ENCODE measurements around the gene COL7A1. TPM values are rescaled to one million over a fixed set of nuclear protein-coding genes. Genes with fewer than 3 reads are reported as not detected.

COL7A1 gene
- total RNA-seq, 2 experiments from 2014 or later = 4.1 to 10.8 TPM

DNA sequence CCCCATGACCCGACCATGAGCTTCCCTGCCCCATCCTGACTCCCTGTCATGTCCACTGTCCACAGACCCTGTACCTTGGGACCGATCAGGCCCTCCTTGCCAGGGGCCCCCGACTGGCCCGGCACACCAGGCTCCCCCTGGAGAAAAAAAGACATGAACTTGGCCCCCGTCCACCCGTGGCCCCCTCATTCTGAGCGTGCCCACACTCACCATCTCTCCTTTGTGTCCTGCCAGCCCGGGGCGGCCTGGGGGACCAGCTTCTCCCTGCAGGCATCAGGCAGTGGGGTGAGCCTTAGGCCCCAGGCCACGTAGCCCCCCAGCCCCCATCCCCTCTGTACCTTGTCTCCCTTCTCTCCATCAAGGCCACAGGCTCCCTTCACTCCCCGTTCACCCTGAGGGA, 27.6 kb downstream of the COL7A1 start:
- Histone ChIP-seq H3K27ac (ENCODE audit: low read depth, low read length, poor library complexity, severe bottlenecking) (no peak overlapping the region), H3K36me3 (ENCODE audit: insufficient read depth, low read length) (no peaks in the 10 kb centered on the region), H3K9me2 (ENCODE audit: insufficient read depth, low read length) (no peaks in the 10 kb centered on the region), H3K4me2 (ENCODE audit: low read length) (no peak overlapping the region), H3K9me3 (ENCODE audit: low read length) (no peaks in the 10 kb centered on the region), H3K4me3 (ENCODE audit: low read depth, low read length, poor library complexity, severe bottlenecking) (no peak overlapping the region), H3K4me1 (ENCODE audit: insufficient read depth, low read length, poor library complexity, severe bottlenecking) (no peaks in the 10 kb centered on the region), H2AFZ (ENCODE audit: low read length) (no peak overlapping the region), H3K79me2 (ENCODE audit: insufficient read depth, low read depth, low read length) (no peaks in the 10 kb centered on the region), H4K20me1 (ENCODE audit: insufficient read depth, low read length) (no peaks in the 10 kb centered on the region)
- ChIA-PET POLR2A (interaction anchor here (0.6 to 0.7 kb wide), 2 partner anchors 15 to 186 kb away, joined by 3 read pairs; no protein-coding TSS in a partner anchor), CTCF (ENCODE audit: unreplicated experiment) (no interaction called here)
- no TSS peak for BruUV-seq (replicated peaks)
- intact Hi-C loops (cut with micrococcal nuclease; ENCODE audit: unreplicated experiment) = no loop called here
- TF ChIP-seq EZH2phosphoT487 (IDR thresholded peaks at IDR 0.05; ENCODE audit: borderline replicate concordance, low read depth, low read length) = no peak
- TF ChIP-seq, protein P1, sequence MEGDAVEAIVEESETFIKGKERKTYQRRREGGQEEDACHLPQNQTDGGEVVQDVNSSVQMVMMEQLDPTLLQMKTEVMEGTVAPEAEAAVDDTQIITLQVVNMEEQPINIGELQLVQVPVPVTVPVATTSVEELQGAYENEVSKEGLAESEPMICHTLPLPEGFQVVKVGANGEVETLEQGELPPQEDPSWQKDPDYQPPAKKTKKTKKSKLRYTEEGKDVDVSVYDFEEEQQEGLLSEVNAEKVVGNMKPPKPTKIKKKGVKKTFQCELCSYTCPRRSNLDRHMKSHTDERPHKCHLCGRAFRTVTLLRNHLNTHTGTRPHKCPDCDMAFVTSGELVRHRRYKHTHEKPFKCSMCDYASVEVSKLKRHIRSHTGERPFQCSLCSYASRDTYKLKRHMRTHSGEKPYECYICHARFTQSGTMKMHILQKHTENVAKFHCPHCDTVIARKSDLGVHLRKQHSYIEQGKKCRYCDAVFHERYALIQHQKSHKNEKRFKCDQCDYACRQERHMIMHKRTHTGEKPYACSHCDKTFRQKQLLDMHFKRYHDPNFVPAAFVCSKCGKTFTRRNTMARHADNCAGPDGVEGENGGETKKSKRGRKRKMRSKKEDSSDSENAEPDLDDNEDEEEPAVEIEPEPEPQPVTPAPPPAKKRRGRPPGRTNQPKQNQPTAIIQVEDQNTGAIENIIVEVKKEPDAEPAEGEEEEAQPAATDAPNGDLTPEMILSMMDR (conservative IDR thresholded peaks at IDR 0.05; ENCODE audit: low read length) = no peak
- no peak for DNase-seq (ENCODE audit: low spot score)

DNA sequence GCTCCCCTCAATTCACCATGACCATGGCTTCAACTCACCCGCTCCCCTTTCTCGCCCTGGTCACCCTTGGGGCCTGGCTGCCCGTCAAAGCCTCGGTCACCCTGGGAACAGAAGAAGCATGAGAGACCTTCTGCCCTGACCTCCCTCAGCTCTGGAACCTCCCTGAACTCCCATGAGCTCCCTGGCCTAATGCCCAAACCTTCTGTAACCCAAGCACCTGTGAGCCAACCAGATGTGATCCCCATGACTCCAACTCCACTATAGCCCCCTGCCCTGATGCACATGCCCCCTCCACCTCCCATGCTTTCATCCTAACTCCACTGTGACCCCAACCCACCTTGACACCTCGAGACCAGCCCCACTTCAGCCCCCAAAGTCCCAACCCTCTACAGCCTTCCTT, 28.0 kb downstream of the COL7A1 start:
- POLR2A ChIA-PET = interaction anchor here (0.6 to 0.7 kb wide), 3 partner anchors 15 to 1532 kb away, joined by 3 read pairs; no protein-coding TSS in a partner anchor
- TF ChIP-seq EZH2phosphoT487 (IDR thresholded peaks at IDR 0.05; ENCODE audit: borderline replicate concordance, low read depth, low read length) = no peak
- TF ChIP-seq, protein P1 (conservative IDR thresholded peaks at IDR 0.05; ENCODE audit: low read length) = no peak
- H3K4me1 ChIP-seq (ENCODE audit: insufficient read depth, low read length, poor library complexity, severe bottlenecking) = no peaks in the 10 kb centered on the region
- H3K27ac ChIP-seq (ENCODE audit: low read depth, low read length, poor library complexity, severe bottlenecking) = no peak overlapping the region
- no peaks in the 10 kb centered on the region for H4K20me1 ChIP-seq (ENCODE audit: insufficient read depth, low read length)
- H2AFZ ChIP-seq (ENCODE audit: low read length) = no peak overlapping the region
- no peaks in the 10 kb centered on the region for H3K9me3 ChIP-seq (ENCODE audit: low read length)
- no peaks in the 10 kb centered on the region for H3K9me2 ChIP-seq (ENCODE audit: insufficient read depth, low read length)
- no peak overlapping the region for H3K4me2 ChIP-seq (ENCODE audit: low read length)
- H3K36me3 ChIP-seq (ENCODE audit: insufficient read depth, low read length) = no peaks in the 10 kb centered on the region
- no peaks in the 10 kb centered on the region for H3K79me2 ChIP-seq (ENCODE audit: insufficient read depth, low read depth, low read length)
- BruUV-seq (replicated peaks) = no TSS peak
- intact Hi-C loops (cut with micrococcal nuclease; ENCODE audit: unreplicated experiment) = no loop called here
- CTCF ChIA-PET (ENCODE audit: unreplicated experiment) = no interaction called here
- DNase-seq (ENCODE audit: low spot score) = no peak
- H3K4me3 ChIP-seq (ENCODE audit: low read depth, low read length, poor library complexity, severe bottlenecking) = no peak overlapping the region

DNA sequence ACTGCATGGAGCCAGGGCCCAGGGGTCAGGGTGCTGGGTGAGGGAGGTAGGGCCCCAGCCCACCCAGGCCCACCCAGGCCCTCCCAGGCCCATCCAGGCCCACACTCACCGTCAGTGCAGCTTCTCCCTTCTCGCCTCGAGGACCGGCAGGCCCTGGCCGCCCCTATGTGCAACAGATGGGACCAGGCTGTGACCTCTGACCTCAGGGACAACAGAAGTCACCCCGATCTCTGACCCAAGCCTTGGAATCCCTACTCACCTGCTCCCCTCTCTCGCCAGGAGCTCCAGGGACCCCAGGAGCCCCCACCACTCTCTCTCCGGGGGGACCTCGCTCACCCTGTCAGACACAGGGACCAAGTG, 28.7 kb downstream of the COL7A1 start:
- H3K27ac ChIP-seq (ENCODE audit: low read depth, low read length, poor library complexity, severe bottlenecking) = no peak overlapping the region
- no peaks in the 10 kb centered on the region for H3K9me2 ChIP-seq (ENCODE audit: insufficient read depth, low read length)
- no peaks in the 10 kb centered on the region for H3K9me3 ChIP-seq (ENCODE audit: low read length)
- intact Hi-C loops (cut with micrococcal nuclease; ENCODE audit: unreplicated experiment) = no loop called here
- H3K79me2 ChIP-seq (ENCODE audit: insufficient read depth, low read depth, low read length) = no peaks in the 10 kb centered on the region
- ChIA-PET CTCF (ENCODE audit: unreplicated experiment) (no interaction called here), POLR2A (interaction anchor here (0.6 kb wide), 1 partner anchor 1531 kb away, joined by 3 read pairs; no protein-coding TSS in a partner anchor)
- H3K36me3 ChIP-seq (ENCODE audit: insufficient read depth, low read length) = no peaks in the 10 kb centered on the region
- no peaks in the 10 kb centered on the region for H4K20me1 ChIP-seq (ENCODE audit: insufficient read depth, low read length)
- no peak for DNase-seq (ENCODE audit: low spot score)
- H2AFZ ChIP-seq (ENCODE audit: low read length) = no peak overlapping the region
- no peaks in the 10 kb centered on the region for H3K4me1 ChIP-seq (ENCODE audit: insufficient read depth, low read length, poor library complexity, severe bottlenecking)
- no peak overlapping the region for H3K4me2 ChIP-seq (ENCODE audit: low read length)
- no peak overlapping the region for H3K4me3 ChIP-seq (ENCODE audit: low read depth, low read length, poor library complexity, severe bottlenecking)
- TF ChIP-seq, protein P1 (conservative IDR thresholded peaks at IDR 0.05; ENCODE audit: low read length) = no peak
- no peak for TF ChIP-seq EZH2phosphoT487 (IDR thresholded peaks at IDR 0.05; ENCODE audit: borderline replicate concordance, low read depth, low read length)
- no TSS peak for BruUV-seq (replicated peaks)
